HG03139 (cell line): Measurements from ENCODE around the gene MS4A10.
A peak's percentile ranks its signal among the peaks of the same experiment; 100 is the strongest.

Experiments used
- ATAC-seq: cut with Tn5 transposase; IDR thresholded peaks from one replicate; pipeline ENCODE4 v1.9.1; 2021; ENCODE audit not compliant: unreplicated experiment

The MS4A10 gene

GRCh38 chr11:60764879-60765278 lies 20.3 kb upstream of the MS4A10 start:
- ATAC-seq = peak; percentile 37

DNA sequence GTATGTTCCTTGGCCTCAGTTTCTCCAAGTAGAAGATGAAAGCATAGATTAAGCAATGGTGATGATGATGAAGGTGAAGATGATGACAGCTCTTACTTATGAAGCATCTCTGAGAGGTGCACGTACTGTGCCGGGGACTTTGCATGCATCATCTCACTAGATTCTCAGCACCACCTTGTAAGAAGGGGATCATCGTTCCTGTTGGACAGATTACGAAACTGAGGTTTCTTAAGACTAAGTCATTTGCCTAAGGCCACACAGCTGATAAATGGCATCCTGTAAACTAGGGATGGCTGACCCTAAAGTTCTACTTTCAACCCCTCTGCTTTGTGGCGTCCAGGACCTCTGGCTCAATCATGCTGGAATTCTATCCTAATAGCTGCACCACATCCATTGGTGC lies 19.8 kb upstream of the MS4A10 start:
- no peak for ATAC-seq

DNA sequence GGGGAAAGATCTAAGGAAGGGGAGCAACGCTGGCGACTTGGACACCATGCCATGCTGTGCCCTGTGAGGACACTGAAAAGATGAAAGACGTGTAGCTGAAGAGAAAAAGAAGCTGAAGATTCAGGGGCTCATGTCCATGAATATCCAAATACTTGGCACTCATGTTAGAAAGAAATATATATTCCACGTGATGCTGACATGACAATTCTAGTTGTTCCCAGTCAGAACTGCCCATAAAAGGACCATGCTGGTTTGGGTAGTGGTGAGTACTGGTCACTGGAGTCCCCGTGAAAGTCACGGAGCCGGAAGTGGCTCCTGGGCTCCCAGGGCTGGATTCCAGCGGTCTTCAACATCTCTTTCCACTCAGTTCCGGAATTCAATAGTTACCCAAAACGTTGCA lies 18.6 kb upstream of the MS4A10 start:
- ATAC-seq = no peak

DNA sequence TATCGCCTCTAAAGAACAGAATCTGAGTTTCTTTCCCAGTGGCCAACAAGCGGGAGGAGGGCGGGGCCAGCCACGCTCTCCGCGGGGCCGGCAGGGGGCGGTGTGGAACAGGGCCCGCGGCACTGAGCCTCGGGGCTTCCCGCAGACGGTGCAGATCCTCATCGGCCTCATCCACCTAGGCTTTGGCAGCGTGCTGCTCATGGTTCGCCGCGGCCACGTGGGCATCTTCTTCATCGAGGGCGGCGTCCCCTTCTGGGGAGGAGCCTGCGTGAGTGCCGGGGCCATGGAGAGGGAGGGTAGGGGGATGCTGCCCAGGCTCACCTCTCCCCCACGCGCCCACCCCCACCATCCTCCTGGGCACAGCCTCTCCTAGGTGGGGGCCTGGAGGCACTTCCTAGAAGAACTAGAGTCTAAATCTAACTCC lies 17.7 kb upstream of the MS4A10 start:
- no peak for ATAC-seq

DNA sequence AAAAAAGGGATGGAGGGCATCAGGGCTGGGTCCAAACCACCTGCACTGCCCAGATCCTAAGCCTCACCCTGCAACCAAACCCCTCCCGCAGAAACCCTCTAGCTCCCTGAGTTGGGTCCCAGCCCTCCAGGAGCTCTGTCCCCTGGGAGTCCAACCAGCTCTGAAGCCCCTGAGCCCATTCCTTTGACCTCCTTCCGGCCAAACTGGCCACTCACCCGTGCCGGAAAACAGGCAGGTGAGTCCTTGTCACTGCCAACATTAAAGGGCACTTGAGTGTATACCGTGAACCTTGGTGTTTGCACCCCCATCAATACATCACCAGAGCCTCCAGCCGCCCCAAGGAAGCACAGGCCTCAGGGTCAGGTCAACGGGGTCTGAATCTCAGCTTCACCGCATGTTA lies 16.9 kb upstream of the MS4A10 start:
- no peak for ATAC-seq

DNA sequence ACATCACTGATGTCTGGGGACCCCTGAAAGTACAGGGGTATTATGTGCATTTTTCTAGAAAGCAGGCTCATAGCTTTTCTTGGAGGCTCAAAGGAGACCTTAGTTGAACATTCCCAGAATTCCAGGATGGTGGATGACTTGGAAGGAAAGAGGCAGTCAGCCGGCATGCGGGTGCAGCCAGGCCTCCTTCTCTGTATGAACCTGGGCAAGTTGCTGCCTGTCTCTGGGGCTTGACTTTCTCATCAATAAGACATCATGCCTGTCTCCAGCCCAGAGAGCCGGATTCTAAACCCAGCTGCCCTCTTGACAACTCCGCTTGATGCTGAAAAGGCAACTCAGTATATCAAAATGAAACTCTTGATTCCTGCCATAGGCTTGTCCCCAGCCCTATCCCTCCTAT lies 15.9 kb upstream of the MS4A10 start:
- ATAC-seq = no peak

DNA sequence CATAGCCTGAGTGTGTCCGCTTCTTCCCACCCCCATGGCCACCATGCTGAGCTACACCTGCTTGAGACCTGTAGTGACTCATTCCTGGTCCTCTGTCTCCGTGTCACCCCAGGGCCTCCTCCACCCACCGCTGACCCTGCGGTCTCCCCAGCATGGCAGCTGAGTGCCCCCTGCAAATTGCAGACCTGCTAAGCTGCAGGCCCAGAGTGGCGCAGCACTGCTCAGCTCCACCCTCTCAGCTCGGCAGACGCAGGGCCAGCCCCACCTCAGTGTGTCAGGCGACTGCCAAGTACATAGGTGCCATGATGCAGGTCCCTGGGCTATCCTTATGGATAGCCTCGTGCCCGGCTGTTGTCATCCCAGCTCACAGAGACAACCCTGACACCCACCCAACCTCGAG lies 15.3 kb upstream of the MS4A10 start:
- no peak for ATAC-seq

- ATAC-seq = no peak
These were observed 14.0 kb upstream of the MS4A10 start for GRCh38 chr11:60771146-60771545.

- ATAC-seq = no peak
These were observed 13.1 kb upstream of the MS4A10 start for GRCh38 chr11:60771879-60772525.

GRCh38 chr11:60772666-60773065 lies 12.5 kb upstream of the MS4A10 start:
- ATAC-seq = no peak

DNA sequence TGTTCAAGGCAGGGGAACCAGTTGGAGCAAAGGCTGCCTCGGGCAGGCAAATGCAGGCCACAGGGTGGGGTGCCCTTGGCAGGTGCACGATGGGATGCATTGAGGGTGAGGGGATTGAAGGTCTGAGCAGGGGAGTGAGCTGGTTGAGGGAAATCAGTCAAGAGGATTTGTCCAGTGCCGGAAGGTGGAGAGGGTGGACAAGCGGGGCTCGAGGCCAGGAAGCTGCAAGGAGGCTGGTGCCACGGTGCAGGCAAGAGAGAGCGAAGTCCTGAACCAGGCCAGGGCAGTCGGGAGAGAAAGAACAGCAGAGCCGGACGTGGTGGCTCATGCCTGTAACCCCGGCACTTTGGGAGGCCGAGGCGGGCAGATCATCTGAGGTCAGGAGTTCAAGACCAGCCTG lies 10.4 kb upstream of the MS4A10 start:
- no peak for ATAC-seq

GRCh38 chr11:60775420-60775961 lies 9.6 kb upstream of the MS4A10 start:
- peak; percentile 72 for ATAC-seq

GRCh38 chr11:60776167-60776566 lies 9.0 kb upstream of the MS4A10 start:
- no peak for ATAC-seq

DNA sequence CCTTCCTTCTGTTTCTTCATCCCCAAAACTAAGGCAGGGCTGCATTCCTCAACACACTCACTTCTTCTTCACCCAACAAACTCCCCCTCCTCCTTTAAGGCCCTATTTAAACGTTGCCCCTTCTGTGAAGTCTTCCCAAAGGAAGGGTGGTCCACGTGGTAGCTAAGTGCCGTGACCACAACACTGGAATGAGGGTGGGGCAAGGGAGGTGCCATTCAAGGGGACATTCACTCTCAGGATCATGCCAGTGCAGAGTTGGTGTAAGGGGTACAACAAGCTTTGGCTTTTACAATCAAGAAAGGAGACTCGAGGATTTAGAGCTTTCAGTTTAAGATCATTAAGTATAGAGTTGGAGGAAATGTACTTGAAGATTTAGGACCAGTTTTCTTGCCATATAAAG lies 8.0 kb upstream of the MS4A10 start:
- no peak for ATAC-seq

DNA sequence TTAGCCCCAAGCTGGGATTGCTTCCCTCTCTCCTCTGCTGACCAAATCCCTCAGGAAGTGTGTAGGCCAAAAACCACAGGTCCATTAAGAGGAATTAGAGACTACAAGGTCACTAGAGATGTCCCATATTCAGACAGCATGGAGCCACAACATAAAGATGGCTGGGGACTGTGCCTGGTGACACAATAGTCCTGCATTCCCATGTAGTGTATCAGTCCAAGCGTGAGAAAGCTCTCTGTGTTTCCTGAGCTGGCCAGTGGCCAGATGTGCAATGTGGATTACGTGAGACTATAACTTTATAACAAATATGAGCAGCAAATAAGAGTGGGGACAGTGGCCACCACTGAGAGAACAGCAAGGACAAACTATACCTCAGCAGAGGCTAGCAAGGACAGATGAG lies 7.6 kb upstream of the MS4A10 start:
- ATAC-seq = no peak

DNA sequence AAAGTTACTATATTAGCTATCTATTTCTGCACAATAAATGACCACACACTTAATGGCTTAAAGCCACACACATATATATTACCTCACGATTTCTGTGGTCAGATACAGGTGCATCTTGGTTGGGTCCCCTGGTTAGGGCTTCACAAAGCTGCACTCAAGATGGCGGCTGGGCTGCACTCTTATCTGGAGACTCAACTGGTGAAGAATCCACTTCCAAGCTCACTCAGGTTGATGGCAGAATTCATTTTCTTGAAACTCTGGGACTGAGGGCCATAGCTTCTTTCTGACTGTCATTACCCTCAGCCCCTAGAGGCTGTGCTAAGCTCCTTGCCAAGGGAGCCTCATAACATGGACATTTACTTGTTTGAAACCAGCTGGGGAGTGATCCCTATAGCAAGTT lies 5.1 kb upstream of the MS4A10 start:
- ATAC-seq = no peak

DNA sequence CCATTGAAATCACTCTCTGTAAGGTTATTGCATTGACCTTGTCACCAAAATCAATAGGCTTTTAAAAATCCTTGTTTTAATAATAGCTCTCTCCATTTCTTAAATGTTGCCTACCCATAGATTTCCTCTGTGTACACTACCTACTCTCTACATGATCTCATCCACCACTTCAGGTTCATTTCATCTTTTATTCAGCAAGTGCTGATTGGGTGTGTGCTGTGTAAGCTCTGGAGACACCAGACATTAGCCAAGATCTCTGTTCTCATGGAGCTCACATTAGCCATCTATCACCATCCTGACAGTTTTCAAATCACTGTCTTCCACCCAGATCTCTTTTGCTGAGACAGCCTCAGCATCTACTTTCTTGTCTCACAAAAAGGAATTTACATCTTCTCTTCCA lies 4.4 kb upstream of the MS4A10 start:
- ATAC-seq = no peak

GRCh38 chr11:60781286-60781980 lies 3.7 kb upstream of the MS4A10 start:
- no peak for ATAC-seq

DNA sequence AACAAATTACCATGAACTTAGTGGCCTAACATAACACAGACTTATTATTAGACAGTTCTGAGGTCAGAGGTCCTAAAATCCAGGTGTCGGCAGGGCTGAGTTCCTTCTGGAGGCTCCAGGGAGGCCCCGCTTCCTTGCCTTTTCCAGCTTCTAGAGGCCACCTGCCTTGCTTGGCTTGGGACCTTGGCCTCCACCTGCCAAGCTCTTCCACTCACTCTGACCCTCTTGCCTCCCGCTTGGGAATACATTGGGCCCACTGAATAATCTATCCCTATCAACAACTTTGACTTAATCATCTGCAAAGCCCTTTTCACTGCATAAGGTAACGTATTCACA lies 3.2 kb upstream of the MS4A10 start:
- ATAC-seq = no peak

- ATAC-seq = no peak
These were observed 2.6 kb upstream of the MS4A10 start for GRCh38 chr11:60782393-60783140.

DNA sequence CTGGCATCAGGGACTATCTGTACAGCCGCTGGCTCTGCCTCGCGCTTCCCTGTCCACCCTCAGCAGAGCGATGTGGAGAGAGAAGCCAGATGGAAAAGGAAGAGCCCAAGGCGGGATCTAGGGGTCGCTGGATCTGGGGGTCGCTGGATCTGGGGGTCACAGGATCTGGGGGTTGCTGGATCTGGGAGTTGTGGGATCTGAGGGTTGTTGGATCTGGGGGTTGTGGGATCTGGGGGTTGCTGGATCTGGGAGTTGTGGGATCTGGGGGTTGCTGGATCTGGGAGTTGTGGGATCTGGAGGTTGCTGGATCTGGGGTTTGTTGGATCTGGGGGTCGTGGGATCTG lies 2.0 kb upstream of the MS4A10 start:
- ATAC-seq = no peak

- no peak for ATAC-seq
These were observed 1.2 kb upstream of the MS4A10 start for GRCh38 chr11:60783911-60784310.
